ENCODE results near the gene KRT20.

DNA sequence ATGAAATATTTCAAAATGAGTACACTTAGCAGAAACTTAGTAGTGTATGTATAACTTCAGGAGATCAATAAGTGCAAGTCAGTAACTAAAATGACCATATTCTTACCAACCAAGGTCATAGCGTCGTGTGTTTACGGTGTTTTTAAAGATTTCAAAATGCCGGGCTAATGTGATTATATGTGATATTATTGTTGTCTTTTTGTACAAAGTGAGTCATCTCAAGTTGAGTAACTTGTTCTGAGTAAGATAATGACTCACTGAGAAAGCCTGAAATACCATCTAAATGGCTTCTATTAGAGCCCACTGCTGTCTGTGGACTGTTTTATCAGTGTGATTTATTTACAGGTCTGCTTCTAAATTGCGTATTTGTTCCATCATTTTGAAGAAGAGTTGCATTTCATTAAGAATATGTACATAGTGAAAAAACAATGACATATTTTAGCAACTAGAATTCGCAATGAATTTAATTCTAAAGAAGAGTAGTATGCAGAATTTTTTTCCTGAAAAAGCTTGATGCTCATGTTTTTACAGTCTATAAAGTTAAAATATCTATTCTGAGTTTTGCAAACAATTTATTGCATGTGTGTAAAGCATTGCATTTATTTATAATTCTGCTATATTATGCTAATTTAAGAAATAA is 30.7 kb downstream of the KRT20 start:
- TF ChIP-seq, protein P1, sequence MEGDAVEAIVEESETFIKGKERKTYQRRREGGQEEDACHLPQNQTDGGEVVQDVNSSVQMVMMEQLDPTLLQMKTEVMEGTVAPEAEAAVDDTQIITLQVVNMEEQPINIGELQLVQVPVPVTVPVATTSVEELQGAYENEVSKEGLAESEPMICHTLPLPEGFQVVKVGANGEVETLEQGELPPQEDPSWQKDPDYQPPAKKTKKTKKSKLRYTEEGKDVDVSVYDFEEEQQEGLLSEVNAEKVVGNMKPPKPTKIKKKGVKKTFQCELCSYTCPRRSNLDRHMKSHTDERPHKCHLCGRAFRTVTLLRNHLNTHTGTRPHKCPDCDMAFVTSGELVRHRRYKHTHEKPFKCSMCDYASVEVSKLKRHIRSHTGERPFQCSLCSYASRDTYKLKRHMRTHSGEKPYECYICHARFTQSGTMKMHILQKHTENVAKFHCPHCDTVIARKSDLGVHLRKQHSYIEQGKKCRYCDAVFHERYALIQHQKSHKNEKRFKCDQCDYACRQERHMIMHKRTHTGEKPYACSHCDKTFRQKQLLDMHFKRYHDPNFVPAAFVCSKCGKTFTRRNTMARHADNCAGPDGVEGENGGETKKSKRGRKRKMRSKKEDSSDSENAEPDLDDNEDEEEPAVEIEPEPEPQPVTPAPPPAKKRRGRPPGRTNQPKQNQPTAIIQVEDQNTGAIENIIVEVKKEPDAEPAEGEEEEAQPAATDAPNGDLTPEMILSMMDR (IDR thresholded peaks at IDR 0.05 in 2 of 3, conservative IDR thresholded peaks at IDR 0.05 in 1 of 3; ENCODE audit: insufficient read depth in 2 of 3, low read depth in 1 of 3, low read length in 3 of 3), result no peak
- TF ChIP-seq KDM2B (CRISPR knock-in tag; IDR thresholded peaks at IDR 0.05), result no peak
- TF ChIP-seq, protein P2, sequence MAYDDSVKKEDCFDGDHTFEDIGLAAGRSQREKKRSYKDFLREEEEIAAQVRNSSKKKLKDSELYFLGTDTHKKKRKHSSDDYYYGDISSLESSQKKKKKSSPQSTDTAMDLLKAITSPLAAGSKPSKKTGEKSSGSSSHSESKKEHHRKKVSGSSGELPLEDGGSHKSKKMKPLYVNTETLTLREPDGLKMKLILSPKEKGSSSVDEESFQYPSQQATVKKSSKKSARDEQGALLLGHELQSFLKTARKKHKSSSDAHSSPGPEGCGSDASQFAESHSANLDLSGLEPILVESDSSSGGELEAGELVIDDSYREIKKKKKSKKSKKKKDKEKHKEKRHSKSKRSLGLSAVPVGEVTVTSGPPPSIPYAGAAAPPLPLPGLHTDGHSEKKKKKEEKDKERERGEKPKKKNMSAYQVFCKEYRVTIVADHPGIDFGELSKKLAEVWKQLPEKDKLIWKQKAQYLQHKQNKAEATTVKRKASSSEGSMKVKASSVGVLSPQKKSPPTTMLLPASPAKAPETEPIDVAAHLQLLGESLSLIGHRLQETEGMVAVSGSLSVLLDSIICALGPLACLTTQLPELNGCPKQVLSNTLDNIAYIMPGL (CRISPR knock-in tag; IDR thresholded peaks at IDR 0.05), result no peak
- no peak for TF ChIP-seq ZNF24 (IDR thresholded peaks at IDR 0.05)
- no peak for TF ChIP-seq BHLHE40 (IDR thresholded peaks at IDR 0.05; ENCODE audit: low read length)
